Endodermal cell (in vitro differentiated cells): ENCODE results near the gene CSF2. TPM values are rescaled to one million over a fixed set of nuclear protein-coding genes. Genes with fewer than 3 reads are reported as not detected.
A peak's percentile ranks its signal among the peaks of the same experiment; 100 is the strongest.

Source experiments
- DNase-seq: peaks from one replicate; pipeline ENCODE4 v3.0.0-alpha.2; 2017
- H3K27ac ChIP-seq: 2 replicates; pipeline ENCODE4 v1.5.1; 2013; ENCODE audit warnings: mild to moderate bottlenecking, low read depth, low read length, moderate library complexity
- H3K27me3 ChIP-seq: 2 replicates; pipeline ENCODE4 v1.6.1; 2013; ENCODE audit warnings: mild to moderate bottlenecking, low read length, moderate library complexity; ENCODE audit not compliant: insufficient read depth, control insufficient read depth, poor library complexity, severe bottlenecking
- H3K36me3 ChIP-seq: 2 replicates; pipeline ENCODE4 v1.7.0; 2013; ENCODE audit warnings: mild to moderate bottlenecking, low read length, moderate library complexity; ENCODE audit not compliant: control insufficient read depth, insufficient read depth
- H3K4me1 ChIP-seq: one replicate; pipeline ENCODE4 v1.7.0; 2013; ENCODE audit warnings: low read length; ENCODE audit not compliant: control insufficient read depth, insufficient read depth
- H3K4me3 ChIP-seq: 2 replicates; pipeline ENCODE4 v1.5.1; 2013; ENCODE audit warnings: mild to moderate bottlenecking, low read length, moderate library complexity
- H3K9ac ChIP-seq: 2 replicates; pipeline ENCODE4 v1.6.1; 2013; ENCODE audit warnings: mild to moderate bottlenecking, low read length, moderate library complexity; ENCODE audit not compliant: poor library complexity, severe bottlenecking; ENCODE audit errors: extremely low read depth
- H3K9me3 ChIP-seq: 2 replicates; pipeline ENCODE4 v1.6.1; 2013; ENCODE audit warnings: mild to moderate bottlenecking, low read length, moderate library complexity; ENCODE audit not compliant: control insufficient read depth
- H3K27ac Mint-ChIP-seq: 2 replicates; pipeline ENCODE4 v1.8.0; 2020; ENCODE audit warnings: mixed read lengths
- H3K27me3 Mint-ChIP-seq: 2 replicates; pipeline ENCODE4 v1.8.0; 2021; ENCODE audit warnings: mild to moderate bottlenecking, mixed read lengths; ENCODE audit not compliant: insufficient read depth
- H3K36me3 Mint-ChIP-seq: 2 replicates; pipeline ENCODE4 v1.8.0; 2020; ENCODE audit warnings: low read depth, mixed read lengths
- H3K4me1 Mint-ChIP-seq: 2 replicates; pipeline ENCODE4 v1.8.0; 2020; ENCODE audit warnings: mixed read lengths
- H3K4me3 Mint-ChIP-seq: 2 replicates; pipeline ENCODE4 v1.8.0; 2020; ENCODE audit warnings: mild to moderate bottlenecking, moderate library complexity, mixed read lengths
- H3K9me3 Mint-ChIP-seq: 2 replicates; pipeline ENCODE4 v1.8.0; 2020; ENCODE audit warnings: mild to moderate bottlenecking, mixed read lengths
- WGBS, 2 experiments: methylation state at CpG; one replicate each; pipeline versions ENCODE4 v1.1.5 to v1.1.7; 2013; ENCODE audit warnings: missing lambda C conversion rate in 2 of 2, mixed read lengths in 1 of 2; ENCODE audit not compliant: insufficient coverage in 1 of 2, insufficient read length in 1 of 2; 5-methylcytosine and 5-hydroxymethylcytosine counted together
- total RNA-seq, 2 donors: library from RNA; stranded (reverse); fragmentation: NEBNext Ultra II Directional in 1 of 2; extraction: Animal tissue kit (Norgen Biotek cat#: 25700) in 1 of 2; gene quantifications; 2 replicates in 1 of 2; 3 replicates in 1 of 2; pipeline ENCODE4 v1.2.1, GENCODE V29; 2021
- TF ChIP-seq, protein P1 (sequence below): fragments of 200-600 bp; sonication (generic); conservative IDR thresholded peaks from 2 replicates; pipeline ENCODE4 v1.5.0; 2021; ENCODE audit warnings: antibody characterized with exemption, mild to moderate bottlenecking

The CSF2 gene
- total RNA-seq, 2 donors from 2014 or later, result not detected

GRCh38 chr5:132057498-132058255 lies 15.9 kb upstream of the CSF2 start:
- H3K4me1 Mint-ChIP-seq, result no peaks in the 10 kb centered on the region
- WGBS, 2 experiments, result 92 to 96% methylated on average over 9 to 12 of the region's 12 CpGs
- DNase-seq, result peak; percentile 24
- Histone ChIP-seq H3K36me3 (no peaks in the 10 kb centered on the region), H3K9ac (no peak overlapping the region), H3K4me3 (no peak overlapping the region), H3K9me3 (no peaks in the 10 kb centered on the region), H3K27me3 (no peaks in the 10 kb centered on the region), H3K4me1 (no peaks in the 10 kb centered on the region), H3K27ac (no peak overlapping the region)
- no peaks in the 10 kb centered on the region for H3K9me3 Mint-ChIP-seq
- H3K27ac Mint-ChIP-seq, result no peak overlapping the region
- TF ChIP-seq, protein P1, sequence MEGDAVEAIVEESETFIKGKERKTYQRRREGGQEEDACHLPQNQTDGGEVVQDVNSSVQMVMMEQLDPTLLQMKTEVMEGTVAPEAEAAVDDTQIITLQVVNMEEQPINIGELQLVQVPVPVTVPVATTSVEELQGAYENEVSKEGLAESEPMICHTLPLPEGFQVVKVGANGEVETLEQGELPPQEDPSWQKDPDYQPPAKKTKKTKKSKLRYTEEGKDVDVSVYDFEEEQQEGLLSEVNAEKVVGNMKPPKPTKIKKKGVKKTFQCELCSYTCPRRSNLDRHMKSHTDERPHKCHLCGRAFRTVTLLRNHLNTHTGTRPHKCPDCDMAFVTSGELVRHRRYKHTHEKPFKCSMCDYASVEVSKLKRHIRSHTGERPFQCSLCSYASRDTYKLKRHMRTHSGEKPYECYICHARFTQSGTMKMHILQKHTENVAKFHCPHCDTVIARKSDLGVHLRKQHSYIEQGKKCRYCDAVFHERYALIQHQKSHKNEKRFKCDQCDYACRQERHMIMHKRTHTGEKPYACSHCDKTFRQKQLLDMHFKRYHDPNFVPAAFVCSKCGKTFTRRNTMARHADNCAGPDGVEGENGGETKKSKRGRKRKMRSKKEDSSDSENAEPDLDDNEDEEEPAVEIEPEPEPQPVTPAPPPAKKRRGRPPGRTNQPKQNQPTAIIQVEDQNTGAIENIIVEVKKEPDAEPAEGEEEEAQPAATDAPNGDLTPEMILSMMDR, result no peak
- H3K27me3 Mint-ChIP-seq, result no peaks in the 10 kb centered on the region
- no peaks in the 10 kb centered on the region for H3K36me3 Mint-ChIP-seq
- no peak overlapping the region for H3K4me3 Mint-ChIP-seq

- Mint-ChIP-seq H3K27me3 (no peaks in the 10 kb centered on the region), H3K4me3 (no peak overlapping the region), H3K4me1 (no peaks in the 10 kb centered on the region), H3K9me3 (no peaks in the 10 kb centered on the region), H3K36me3 (no peaks in the 10 kb centered on the region), H3K27ac (no peak overlapping the region)
- H3K36me3 ChIP-seq, result no peaks in the 10 kb centered on the region
- no peak overlapping the region for H3K27ac ChIP-seq
- H3K9ac ChIP-seq, result no peak overlapping the region
- H3K9me3 ChIP-seq, result no peaks in the 10 kb centered on the region
- DNase-seq, result peak; percentile 17
- no peaks in the 10 kb centered on the region for H3K27me3 ChIP-seq
- TF ChIP-seq, protein P1, result no peak
- H3K4me3 ChIP-seq, result no peak overlapping the region
- 85 to 96% methylated on average over 6 to 7 of the region's 7 CpGs for whole genome bisulfite sequencing, 2 experiments
- no peaks in the 10 kb centered on the region for H3K4me1 ChIP-seq
Observed at GRCh38 chr5:132058646-132059042, 14.9 kb upstream of the CSF2 start.

- no peak for DNase-seq
- no peak overlapping the region for H3K27ac Mint-ChIP-seq
- H3K4me3 ChIP-seq, result no peak overlapping the region
- H3K4me1 Mint-ChIP-seq, result no peaks in the 10 kb centered on the region
- 88% methylated on average over 6 to 9 of the region's 9 CpGs for WGBS, 2 experiments
- no peak overlapping the region for H3K9ac ChIP-seq
- H3K9me3 Mint-ChIP-seq, result no peaks in the 10 kb centered on the region
- TF ChIP-seq, protein P1, result no peak
- H3K4me1 ChIP-seq, result no peaks in the 10 kb centered on the region
- no peaks in the 10 kb centered on the region for H3K27me3 Mint-ChIP-seq
- no peaks in the 10 kb centered on the region for H3K36me3 Mint-ChIP-seq
- H3K27me3 ChIP-seq, result no peaks in the 10 kb centered on the region
- H3K27ac ChIP-seq, result no peak overlapping the region
- no peak overlapping the region for H3K4me3 Mint-ChIP-seq
- no peaks in the 10 kb centered on the region for H3K36me3 ChIP-seq
- H3K9me3 ChIP-seq, result no peaks in the 10 kb centered on the region
Observed at GRCh38 chr5:132059043-132059695, 14.4 kb upstream of the CSF2 start.
